Mesendoderm (in vitro differentiated cells): ENCODE results near the gene ERLEC1.

Experiments
- DNase-seq: peaks from one replicate; pipeline ENCODE4 v3.0.0; 2013
- H2AK5ac ChIP-seq: 2 replicates; pipeline ENCODE4 v1.6.1; 2013; ENCODE audit warnings: low read length, inconsistent platforms
- H2BK120ac ChIP-seq: 2 replicates; pipeline ENCODE4 v1.6.1; 2013; ENCODE audit warnings: low read depth, mild to moderate bottlenecking, low read length, moderate library complexity, mixed read lengths
- H2BK15ac ChIP-seq: replicated peaks from 2 replicates; pipeline ENCODE4 v1.6.1; 2013; ENCODE audit warnings: low read depth, mild to moderate bottlenecking, moderate library complexity
- H2BK5ac ChIP-seq: 2 replicates; pipeline ENCODE4 v1.6.1; 2013; ENCODE audit warnings: low read length, inconsistent platforms
- H3K18ac ChIP-seq: 2 replicates; pipeline ENCODE4 v1.6.1; 2013; ENCODE audit warnings: mild to moderate bottlenecking, low read length, mixed read lengths
- H3K23ac ChIP-seq: one replicate; pipeline ENCODE4 v1.6.1; 2013; ENCODE audit warnings: low read length
- H3K27ac ChIP-seq: 2 replicates; pipeline ENCODE4 v1.5.1; 2013; ENCODE audit warnings: low read depth, mild to moderate bottlenecking, inconsistent platforms, low read length, moderate library complexity
- H3K27me3 ChIP-seq: 2 replicates; pipeline ENCODE4 v1.6.1; 2013; ENCODE audit warnings: low read length, control low read depth, mild to moderate bottlenecking, inconsistent platforms; ENCODE audit not compliant: insufficient read depth, poor library complexity
- H3K36me3 ChIP-seq: 2 replicates; pipeline ENCODE4 v1.6.1; 2013; ENCODE audit warnings: low read length, inconsistent platforms; ENCODE audit not compliant: control insufficient read depth, insufficient read depth
- H3K4ac ChIP-seq: one replicate; pipeline ENCODE4 v1.6.1; 2013; ENCODE audit warnings: low read depth, mild to moderate bottlenecking, low read length, moderate library complexity
- H3K4me1 ChIP-seq: 2 replicates; pipeline ENCODE4 v1.6.1; 2013; ENCODE audit warnings: low read depth, low read length, inconsistent platforms; ENCODE audit not compliant: control insufficient read depth
- H3K4me2 ChIP-seq: 2 replicates; pipeline ENCODE4 v1.6.1; 2013; ENCODE audit warnings: low read length
- H3K4me3 ChIP-seq: 2 replicates; pipeline ENCODE4 v1.5.1; 2013; ENCODE audit warnings: mild to moderate bottlenecking, low read length
- H3K56ac ChIP-seq: one replicate; pipeline ENCODE4 v1.6.1; 2013; ENCODE audit warnings: low read length
- H3K79me1 ChIP-seq: 2 replicates; pipeline ENCODE4 v1.6.1; 2013; ENCODE audit warnings: low read length, inconsistent platforms
- H3K79me2 ChIP-seq: 2 replicates; pipeline ENCODE4 v1.6.1; 2013; ENCODE audit warnings: mild to moderate bottlenecking, low read length; ENCODE audit not compliant: control insufficient read depth, insufficient read depth
- H3K9ac ChIP-seq: 2 replicates; pipeline ENCODE4 v1.6.1; 2013; ENCODE audit warnings: low read length, inconsistent platforms
- H4K5ac ChIP-seq: one replicate; pipeline ENCODE4 v1.6.1; 2013; ENCODE audit warnings: low read length
- H4K8ac ChIP-seq: one replicate; pipeline ENCODE4 v1.6.1; 2013; ENCODE audit warnings: low read depth, mild to moderate bottlenecking, control low read depth, low read length, moderate library complexity
- WGBS: extraction: QIAGEN DNeasy Blood & Tissue Kit; methylation state at CpG from one replicate; pipeline ENCODE4 v1.1.7; 2013; ENCODE audit warnings: low lambda C conversion rate, missing lambda C conversion rate; ENCODE audit not compliant: insufficient coverage; ENCODE audit errors: extremely low coverage; 5-methylcytosine and 5-hydroxymethylcytosine counted together

The ERLEC1 gene

DNA sequence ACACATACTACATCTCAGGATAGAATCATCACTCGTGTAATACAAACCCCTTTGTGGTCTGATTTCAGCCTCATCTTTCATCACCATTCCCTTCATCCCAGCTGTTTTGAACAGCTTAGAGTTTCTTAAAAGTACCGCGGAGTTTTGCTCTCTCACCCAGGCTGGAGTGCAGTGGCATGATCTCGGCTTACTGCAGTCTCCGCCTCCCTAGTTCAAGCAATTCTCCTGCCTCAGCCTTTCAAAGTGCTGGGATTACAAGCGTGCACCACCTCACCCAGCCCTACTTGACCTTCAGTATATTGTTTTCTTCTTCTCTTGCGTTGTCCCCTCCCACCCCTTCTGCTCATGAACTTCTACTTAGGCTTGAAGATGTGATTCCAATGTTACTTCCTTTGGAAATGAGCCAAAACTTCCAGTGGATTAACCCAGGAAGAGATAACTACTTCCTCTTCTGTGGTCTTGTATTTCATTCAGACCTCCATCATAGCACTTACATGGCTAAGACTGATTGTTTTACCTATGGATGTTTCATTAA is 15.8 kb downstream of the ERLEC1 start:
- H2BK120ac ChIP-seq = no peak overlapping the region
- H3K9ac ChIP-seq = no peak overlapping the region
- no peak overlapping the region for H2BK15ac ChIP-seq
- H3K4ac ChIP-seq = no peak overlapping the region
- no CpG with 5 or more reads among the region's 7 CpGs for WGBS
- H3K79me2 ChIP-seq = no peaks in the 10 kb centered on the region
- H3K79me1 ChIP-seq = no peaks in the 10 kb centered on the region
- H3K4me3 ChIP-seq = no peak overlapping the region
- H3K4me1 ChIP-seq = no peaks in the 10 kb centered on the region
- H2BK5ac ChIP-seq = no peak overlapping the region
- H4K8ac ChIP-seq = no peak overlapping the region
- H3K4me2 ChIP-seq = no peak overlapping the region
- H3K36me3 ChIP-seq = no peaks in the 10 kb centered on the region
- no peak overlapping the region for H3K18ac ChIP-seq
- H3K23ac ChIP-seq = no peak overlapping the region
- no peaks in the 10 kb centered on the region for H3K27me3 ChIP-seq
- no peak for DNase-seq
- H3K27ac ChIP-seq = no peak overlapping the region
- H4K5ac ChIP-seq = no peak overlapping the region
- no peak overlapping the region for H2AK5ac ChIP-seq
- no peak overlapping the region for H3K56ac ChIP-seq

GRCh38 chr2:53811601-53812000 is 24.8 kb downstream of the ERLEC1 start:
- Histone ChIP-seq H3K9ac (no peak overlapping the region), H3K4me1 (no peaks in the 10 kb centered on the region), H2BK15ac (no peak overlapping the region), H3K79me2 (no peaks in the 10 kb centered on the region), H3K36me3 (no peaks in the 10 kb centered on the region), H3K4me2 (no peak overlapping the region), H3K79me1 (no peaks in the 10 kb centered on the region), H2BK120ac (no peak overlapping the region), H3K27me3 (no peaks in the 10 kb centered on the region), H3K4me3 (no peak overlapping the region), H3K23ac (no peak overlapping the region), H4K5ac (no peak overlapping the region), H3K56ac (no peak overlapping the region), H3K18ac (no peak overlapping the region), H2BK5ac (no peak overlapping the region), H3K27ac (no peak overlapping the region), H3K4ac (no peak overlapping the region), H2AK5ac (no peak overlapping the region), H4K8ac (no peak overlapping the region)
- DNase-seq = no peak
- WGBS = no CpG with 5 or more reads among the region's 3 CpGs

- H3K4me1 ChIP-seq = no peaks in the 10 kb centered on the region
- no peak overlapping the region for H3K18ac ChIP-seq
- H3K27me3 ChIP-seq = no peaks in the 10 kb centered on the region
- H3K79me1 ChIP-seq = no peaks in the 10 kb centered on the region
- H4K8ac ChIP-seq = no peak overlapping the region
- no peak overlapping the region for H3K4me2 ChIP-seq
- no peak overlapping the region for H3K4ac ChIP-seq
- H3K23ac ChIP-seq = no peak overlapping the region
- H2BK120ac ChIP-seq = no peak overlapping the region
- H2BK15ac ChIP-seq = no peak overlapping the region
- H2BK5ac ChIP-seq = no peak overlapping the region
- no peak overlapping the region for H4K5ac ChIP-seq
- H2AK5ac ChIP-seq = no peak overlapping the region
- no peak overlapping the region for H3K9ac ChIP-seq
- no peak overlapping the region for H3K4me3 ChIP-seq
- no peak overlapping the region for H3K56ac ChIP-seq
- H3K27ac ChIP-seq = no peak overlapping the region
- H3K79me2 ChIP-seq = no peaks in the 10 kb centered on the region
- DNase-seq = no peak
- H3K36me3 ChIP-seq = no peaks in the 10 kb centered on the region
Observed at GRCh38 chr2:53813151-53813550, 26.3 kb downstream of the ERLEC1 start.

DNA sequence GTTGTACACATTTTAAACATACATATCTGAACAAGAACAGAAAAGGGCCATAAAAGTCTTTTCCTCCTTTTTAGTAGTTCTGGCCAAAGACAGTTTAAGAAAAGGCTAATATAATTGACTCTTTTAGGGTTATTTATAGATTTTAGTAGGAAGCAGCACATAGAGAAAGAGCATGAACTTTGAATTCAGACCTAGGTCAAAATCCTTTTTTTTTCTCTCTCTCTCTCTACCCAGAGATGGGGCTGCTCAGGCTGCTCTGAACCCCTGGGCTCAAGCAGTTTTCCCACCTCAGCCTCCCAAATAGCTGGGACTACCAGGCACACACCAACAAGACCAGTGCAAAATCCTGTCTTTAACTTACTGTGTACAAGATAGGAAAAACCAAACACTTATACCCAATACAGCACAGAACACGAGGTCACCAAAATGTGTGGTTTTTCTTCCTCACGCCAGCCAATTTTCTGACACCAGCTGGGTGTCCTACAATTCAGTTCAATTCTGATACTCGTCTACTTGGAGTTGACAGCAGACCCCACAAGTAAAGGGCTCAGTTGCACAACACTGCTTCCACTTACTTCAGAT is 32.1 kb downstream of the ERLEC1 start:
- Histone ChIP-seq H3K9ac (no peak overlapping the region), H4K5ac (no peak overlapping the region), H3K79me2 (no peaks in the 10 kb centered on the region), H3K23ac (no peak overlapping the region), H3K56ac (no peak overlapping the region), H3K4me2 (no peak overlapping the region), H2BK15ac (no peak overlapping the region), H3K4ac (no peak overlapping the region), H4K8ac (no peak overlapping the region), H3K4me3 (no peak overlapping the region), H2BK120ac (no peak overlapping the region), H2AK5ac (no peak overlapping the region), H3K27ac (no peak overlapping the region), H2BK5ac (no peak overlapping the region), H3K79me1 (no peaks in the 10 kb centered on the region), H3K36me3 (no peaks in the 10 kb centered on the region), H3K18ac (no peak overlapping the region), H3K4me1 (no peaks in the 10 kb centered on the region), H3K27me3 (no peaks in the 10 kb centered on the region)
- DNase-seq = no peak
- WGBS = no CpG with 5 or more reads among the region's 3 CpGs

GRCh38 chr2:53819634-53820033 is 32.8 kb downstream of the ERLEC1 start:
- no peak overlapping the region for H3K18ac ChIP-seq

DNA sequence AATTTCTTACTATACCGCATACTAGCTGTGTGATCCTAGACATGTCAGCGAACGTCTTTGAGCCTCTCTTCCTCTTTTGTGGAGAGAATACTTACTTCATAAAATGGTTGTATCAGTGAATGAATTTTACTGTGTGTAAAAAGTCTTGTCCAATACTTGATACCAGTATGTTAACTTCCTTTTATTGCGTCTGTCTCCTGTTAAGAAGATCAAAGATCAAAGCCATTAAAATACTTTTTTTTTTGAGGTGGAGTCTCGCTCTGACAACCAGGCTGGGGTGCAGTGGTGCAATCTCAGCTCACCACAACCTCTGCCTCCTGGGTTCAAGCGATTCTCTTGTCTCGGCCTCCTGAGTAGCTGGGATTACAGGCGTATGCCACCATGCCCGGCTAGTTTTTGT is 33.2 kb downstream of the ERLEC1 start:
- Histone ChIP-seq H3K56ac (no peak overlapping the region), H3K4me1 (no peaks in the 10 kb centered on the region), H3K9ac (no peak overlapping the region), H2AK5ac (no peak overlapping the region), H3K27me3 (no peaks in the 10 kb centered on the region), H3K4me3 (no peak overlapping the region), H3K4ac (no peak overlapping the region), H3K36me3 (no peaks in the 10 kb centered on the region), H3K23ac (no peak overlapping the region), H3K27ac (no peak overlapping the region), H3K18ac (no peak overlapping the region), H3K79me2 (no peaks in the 10 kb centered on the region), H3K4me2 (no peak overlapping the region), H4K8ac (no peak overlapping the region), H2BK15ac (no peak overlapping the region), H3K79me1 (no peaks in the 10 kb centered on the region), H4K5ac (no peak overlapping the region), H2BK5ac (no peak overlapping the region), H2BK120ac (no peak overlapping the region)
- no CpG with 5 or more reads among the region's 9 CpGs for WGBS
- DNase-seq = no peak

More at GRCh38 chr2:53819634-53820033, 32.8 kb downstream of the ERLEC1 start:
- Histone ChIP-seq H2BK120ac (no peak overlapping the region), H2AK5ac (no peak overlapping the region), H3K36me3 (no peaks in the 10 kb centered on the region), H3K4me1 (no peaks in the 10 kb centered on the region), H3K27ac (no peak overlapping the region), H3K79me1 (no peaks in the 10 kb centered on the region), H3K4me2 (no peak overlapping the region), H3K27me3 (no peaks in the 10 kb centered on the region), H3K4me3 (no peak overlapping the region), H3K9ac (no peak overlapping the region), H4K5ac (no peak overlapping the region), H2BK5ac (no peak overlapping the region), H3K23ac (no peak overlapping the region), H4K8ac (no peak overlapping the region), H3K56ac (no peak overlapping the region), H3K4ac (no peak overlapping the region), H2BK15ac (no peak overlapping the region), H3K79me2 (no peaks in the 10 kb centered on the region)
- no CpG with 5 or more reads among the region's 4 CpGs for WGBS
- no peak for DNase-seq
